CD14-positive monocyte (primary cell): ENCODE measurements around the gene CAMK1D. TPM values are rescaled to one million over a fixed set of nuclear protein-coding genes. Genes with fewer than 3 reads are reported as not detected.

ENCODE experiments used
- DNase-seq, 3 donors: peaks; one replicate each; pipeline ENCODE4 v3.0.0-alpha.2; 2011 to 2022
- H2AFZ ChIP-seq: 2 replicates; pipeline ENCODE4 v1.6.0; 2012; ENCODE audit warnings: mild to moderate bottlenecking, low read depth, low read length, inconsistent platforms; ENCODE audit not compliant: insufficient read depth, poor library complexity, severe bottlenecking
- H3K27ac ChIP-seq, 2 donors: 1 replicate in 1 of 2; 2 replicates in 1 of 2; pipeline ENCODE4 v1.5.1; 2012 to 2013; ENCODE audit warnings: low read length in 2 of 2, control low read depth in 1 of 2, inconsistent platforms in 1 of 2, low read depth in 1 of 2, mild to moderate bottlenecking in 1 of 2
- H3K27me3 ChIP-seq, 2 donors: one replicate each; pipeline versions ENCODE4 v1.6.0 to v1.6.1; 2011 to 2013; ENCODE audit warnings: low read length in 2 of 2; ENCODE audit not compliant: control insufficient read depth in 2 of 2, insufficient read depth in 2 of 2
- H3K36me3 ChIP-seq, 2 donors: replicated peaks in 1 of 2; 1 replicate in 1 of 2; 2 replicates in 1 of 2; pipeline versions ENCODE4 v1.5.1 to v1.6.1; 2012 to 2013; ENCODE audit warnings: low read length in 2 of 2, control low read depth in 1 of 2, inconsistent platforms in 1 of 2, mild to moderate bottlenecking in 1 of 2; ENCODE audit not compliant: insufficient read depth in 2 of 2, control insufficient read depth in 1 of 2
- H3K4me1 ChIP-seq, 2 donors: 1 replicate in 1 of 2; 2 replicates in 1 of 2; pipeline versions ENCODE4 v1.5.1 to v1.6.1; 2012 to 2013; ENCODE audit warnings: low read length in 2 of 2, control low read depth in 1 of 2, inconsistent platforms in 1 of 2, mild to moderate bottlenecking in 1 of 2, moderate library complexity in 1 of 2; ENCODE audit not compliant: insufficient read depth in 2 of 2, control insufficient read depth in 1 of 2
- H3K4me2 ChIP-seq: replicated peaks from 2 replicates; pipeline ENCODE3; 2012; ENCODE audit warnings: low read length, moderate library complexity, mild to moderate bottlenecking; ENCODE audit not compliant: poor library complexity, severe bottlenecking; ENCODE audit errors: extremely low read depth
- H3K4me3 ChIP-seq, 3 experiments: fragments of 200-600 bp in 1 of 3; sonication (generic) in 1 of 3; replicated peaks in 1 of 3; 1 replicate in 2 of 3; 2 replicates in 1 of 3; pipeline ENCODE4 v1.5.1; 2011 to 2013; ENCODE audit warnings: low read length in 3 of 3, mild to moderate bottlenecking in 3 of 3, control low read depth in 2 of 3, low read depth in 2 of 3, inconsistent platforms in 1 of 3, moderate library complexity in 1 of 3
- H3K79me2 ChIP-seq: 2 replicates; pipeline ENCODE4 v1.6.0; 2012; ENCODE audit warnings: mild to moderate bottlenecking, control low read depth, inconsistent platforms, low read length, moderate library complexity; ENCODE audit not compliant: insufficient read depth
- H3K9ac ChIP-seq: 2 replicates; pipeline ENCODE4 v1.6.0; 2017; ENCODE audit warnings: low read length, mild to moderate bottlenecking; ENCODE audit not compliant: insufficient read depth, poor library complexity, severe bottlenecking
- H3K9me3 ChIP-seq, 2 donors: replicated peaks in 1 of 2; 1 replicate in 1 of 2; 2 replicates in 1 of 2; pipeline versions ENCODE4 v1.5.1 to v1.6.1; 2012 to 2013; ENCODE audit warnings: low read length in 2 of 2, control low read depth in 1 of 2; ENCODE audit not compliant: control insufficient read depth in 1 of 2, insufficient read depth in 1 of 2
- H4K20me1 ChIP-seq: 2 replicates; pipeline ENCODE4 v1.6.0; 2012; ENCODE audit warnings: mild to moderate bottlenecking, low read length, control low read depth, moderate library complexity; ENCODE audit not compliant: insufficient read depth
- H3K27ac Mint-ChIP-seq, 7 donors: one replicate each; pipeline ENCODE4 v1.8.0; 2020; ENCODE audit warnings: mild to moderate bottlenecking in 7 of 7, mixed read lengths in 7 of 7, moderate library complexity in 6 of 7, inconsistent platforms in 2 of 7
- H3K27me3 Mint-ChIP-seq, 3 donors: one replicate each; pipeline ENCODE4 v1.8.0; 2021 to 2022; ENCODE audit warnings: low read depth in 3 of 3, mild to moderate bottlenecking in 3 of 3, mixed read lengths in 3 of 3, moderate library complexity in 3 of 3, inconsistent platforms in 1 of 3
- H3K36me3 Mint-ChIP-seq, 2 donors: one replicate each; pipeline ENCODE4 v1.8.0; 2020; ENCODE audit warnings: mixed read lengths in 2 of 2, inconsistent platforms in 1 of 2, mild to moderate bottlenecking in 1 of 2
- H3K4me1 Mint-ChIP-seq: one replicate; pipeline ENCODE4 v1.8.0; 2020; ENCODE audit warnings: mild to moderate bottlenecking, mixed read lengths
- H3K4me3 Mint-ChIP-seq, 2 donors: one replicate each; pipeline ENCODE4 v1.8.0; 2020; ENCODE audit warnings: mild to moderate bottlenecking in 2 of 2, mixed read lengths in 2 of 2, moderate library complexity in 1 of 2
- H3K9me3 Mint-ChIP-seq, 7 donors: one replicate each; pipeline ENCODE4 v1.8.0; 2020 to 2022; ENCODE audit warnings: mixed read lengths in 7 of 7, mild to moderate bottlenecking in 6 of 7, moderate library complexity in 6 of 7, inconsistent platforms in 2 of 7
- WGBS: methylation state at CpG from one replicate; pipeline ENCODE4 v1.1.5; 2013; ENCODE audit warnings: missing lambda C conversion rate; ENCODE audit not compliant: insufficient coverage; 5-methylcytosine and 5-hydroxymethylcytosine counted together
- intact Hi-C, 2 donors: fragments of 100-400 bp; cut with micrococcal nuclease; formaldehyde crosslinking; loops; one replicate each; pipeline versions ENCODE4 v1.15.0 to v1.15.1; 2023
- polyA plus RNA-seq, 3 donors: library from polyadenylated mRNA; depleted of rRNA in 1 of 3; unstranded in 2 of 3; stranded (reverse) in 1 of 3; fragments of 300-500 nt in 2 of 3; fragments of >200 nt in 1 of 3; fragmentation: Illumina TruSeq in 2 of 3; gene quantifications; 1 replicate in 2 of 3; 2 replicates in 1 of 3; pipeline ENCODE4 v1.2.3, GENCODE V29; 2012 to 2021
- TF ChIP-seq, protein P1 (sequence below): fragments of 200-600 bp; IDR thresholded peaks from one replicate; pipeline ENCODE4 v1.8.0; 2022; ENCODE audit warnings: antibody characterized with exemption, mild to moderate bottlenecking

The CAMK1D gene
- polyA plus RNA-seq, 3 donors = 6.7 to 11.8 (median 7.1) TPM

DNA sequence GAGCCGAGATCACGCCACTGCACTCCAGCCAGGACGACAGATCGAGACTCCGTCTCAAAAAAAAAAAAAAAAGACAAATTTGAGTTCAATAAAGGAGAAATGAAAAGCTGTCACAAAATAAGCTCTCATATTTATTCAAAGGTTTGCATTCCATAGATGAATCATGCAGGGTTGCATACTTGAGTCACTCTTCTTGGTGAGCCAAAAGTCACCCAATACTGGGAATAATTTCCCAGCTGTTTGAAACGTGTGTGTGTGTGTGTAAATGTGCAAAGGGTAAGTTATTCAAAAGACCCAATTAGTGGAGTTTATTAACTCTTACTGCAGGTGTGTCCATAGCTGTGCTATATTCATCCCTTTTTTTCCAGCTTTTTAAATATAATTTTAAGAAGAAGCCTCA lies 354.5 kb downstream of the CAMK1D start:
- H3K36me3 ChIP-seq = no peaks in the 10 kb centered on the region
- no peak overlapping the region for H3K4me3 ChIP-seq
- peaks cover 0 to 7% of the 10 kb centered on the region in 2 donors for H3K9me3 ChIP-seq
- Mint-ChIP-seq H3K4me3 (no peak overlapping the region), H3K4me1 (peaks cover 4% of the 10 kb centered on the region), H3K27me3 (peaks cover 0 to under 1% (median 0%) of the 10 kb centered on the region in 3 donors), H3K27ac (no peak overlapping the region), H3K36me3 (peaks cover 3% of the 10 kb centered on the region in 2 donors), H3K9me3 (peaks cover 2 to 19% (median 14%) of the 10 kb centered on the region in 7 donors)
- DNase-seq = no peak
- no peak overlapping the region for H3K9ac ChIP-seq
- H3K79me2 ChIP-seq = no peaks in the 10 kb centered on the region
- no peak overlapping the region for H2AFZ ChIP-seq
- WGBS = no CpG with 5 or more reads among the region's 6 CpGs
- H3K27ac ChIP-seq = no peak overlapping the region
- no peaks in the 10 kb centered on the region for H3K4me1 ChIP-seq
- intact Hi-C loops = no loop called here
- no peaks in the 10 kb centered on the region for H3K27me3 ChIP-seq
- no peak overlapping the region for H3K4me2 ChIP-seq
- peaks cover 6% of the 10 kb centered on the region for H4K20me1 ChIP-seq
- TF ChIP-seq, protein P1, sequence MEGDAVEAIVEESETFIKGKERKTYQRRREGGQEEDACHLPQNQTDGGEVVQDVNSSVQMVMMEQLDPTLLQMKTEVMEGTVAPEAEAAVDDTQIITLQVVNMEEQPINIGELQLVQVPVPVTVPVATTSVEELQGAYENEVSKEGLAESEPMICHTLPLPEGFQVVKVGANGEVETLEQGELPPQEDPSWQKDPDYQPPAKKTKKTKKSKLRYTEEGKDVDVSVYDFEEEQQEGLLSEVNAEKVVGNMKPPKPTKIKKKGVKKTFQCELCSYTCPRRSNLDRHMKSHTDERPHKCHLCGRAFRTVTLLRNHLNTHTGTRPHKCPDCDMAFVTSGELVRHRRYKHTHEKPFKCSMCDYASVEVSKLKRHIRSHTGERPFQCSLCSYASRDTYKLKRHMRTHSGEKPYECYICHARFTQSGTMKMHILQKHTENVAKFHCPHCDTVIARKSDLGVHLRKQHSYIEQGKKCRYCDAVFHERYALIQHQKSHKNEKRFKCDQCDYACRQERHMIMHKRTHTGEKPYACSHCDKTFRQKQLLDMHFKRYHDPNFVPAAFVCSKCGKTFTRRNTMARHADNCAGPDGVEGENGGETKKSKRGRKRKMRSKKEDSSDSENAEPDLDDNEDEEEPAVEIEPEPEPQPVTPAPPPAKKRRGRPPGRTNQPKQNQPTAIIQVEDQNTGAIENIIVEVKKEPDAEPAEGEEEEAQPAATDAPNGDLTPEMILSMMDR = no peak

- no peak overlapping the region for H3K4me3 Mint-ChIP-seq
- intact Hi-C loops = no loop called here
- peaks cover 4% of the 10 kb centered on the region for H3K4me1 Mint-ChIP-seq
- Histone ChIP-seq H3K27me3 (no peaks in the 10 kb centered on the region), H3K27ac (no peak overlapping the region), H3K79me2 (no peaks in the 10 kb centered on the region), H3K9me3 (peaks cover 0 to 7% of the 10 kb centered on the region in 2 donors), H3K36me3 (no peaks in the 10 kb centered on the region), H3K4me2 (no peak overlapping the region), H3K9ac (no peak overlapping the region), H3K4me3 (no peak overlapping the region), H3K4me1 (no peaks in the 10 kb centered on the region), H4K20me1 (peaks cover 6% of the 10 kb centered on the region), H2AFZ (no peak overlapping the region)
- peaks cover 2 to 19% (median 12%) of the 10 kb centered on the region in 7 donors for H3K9me3 Mint-ChIP-seq
- 100% methylated on average over 1 of the region's 3 CpGs for WGBS
- TF ChIP-seq, protein P1 = no peak
- peaks cover 3% of the 10 kb centered on the region in 2 donors for H3K36me3 Mint-ChIP-seq
- no peak for DNase-seq
- H3K27me3 Mint-ChIP-seq = peaks cover 0 to 1% (median 0%) of the 10 kb centered on the region in 3 donors
- no peak overlapping the region for H3K27ac Mint-ChIP-seq
Measured at GRCh38 chr10:12704488-12704887, 355.1 kb downstream of the CAMK1D start.
